HG02798 (cell line): ENCODE data around the gene FZD4.
"Not testable (repeated sequence)": the region's sequence is repeated elsewhere in the genome, so short reads cannot be mapped to it uniquely, and the experiment has no call there.

Experiments used
- ATAC-seq: cut with Tn5 transposase; IDR thresholded peaks from one replicate; pipeline ENCODE4 v1.9.1; 2021; ENCODE audit warnings: mild to moderate bottlenecking; ENCODE audit not compliant: unreplicated experiment, poor library complexity

Gene FZD4

GRCh38 chr11:86938900-86939880, 16.0 kb downstream of the FZD4 start:
- peak; percentile 73 for ATAC-seq

- ATAC-seq: peak; percentile 11
Observed at GRCh38 chr11:86938203-86938899, 16.8 kb downstream of the FZD4 start.

- not testable (repeated sequence) for ATAC-seq
Observed at GRCh38 chr11:86937193-86937806, 17.9 kb downstream of the FZD4 start.

- ATAC-seq: no peak
Observed at GRCh38 chr11:86934926-86935579, 20.1 kb downstream of the FZD4 start.

GRCh38 chr11:86934582-86934900, 20.7 kb downstream of the FZD4 start:
- ATAC-seq: no peak

- ATAC-seq: no peak
Observed at GRCh38 chr11:86933891-86934581, 21.2 kb downstream of the FZD4 start.

- no peak for ATAC-seq
Observed at GRCh38 chr11:86932924-86933875, 22.0 kb downstream of the FZD4 start.

GRCh38 chr11:86932259-86932585, 23.0 kb downstream of the FZD4 start:
- no peak for ATAC-seq

GRCh38 chr11:86931548-86932258, 23.5 kb downstream of the FZD4 start:
- no peak for ATAC-seq

- no peak for ATAC-seq
Observed at GRCh38 chr11:86930957-86931547, 24.1 kb downstream of the FZD4 start.

GRCh38 chr11:86926975-86927374, 28.2 kb downstream of the FZD4 start:
- ATAC-seq: no peak

- ATAC-seq: no peak
Observed at GRCh38 chr11:86923999-86924766, 31.0 kb downstream of the FZD4 start.

- ATAC-seq: no peak
Observed at GRCh38 chr11:86922225-86922624, 33.0 kb downstream of the FZD4 start.

GRCh38 chr11:86919557-86920210, 35.5 kb downstream of the FZD4 start:
- ATAC-seq: peak; percentile 50

GRCh38 chr11:86918973-86919372, 36.2 kb downstream of the FZD4 start:
- no peak for ATAC-seq

GRCh38 chr11:86918496-86918895, 36.7 kb downstream of the FZD4 start:
- ATAC-seq: no peak

- ATAC-seq: no peak
Observed at GRCh38 chr11:86917589-86917988, 37.6 kb downstream of the FZD4 start.
